HL-60 (cell line): ENCODE results near the gene C14orf180.

Experiments
- DNase-seq, 2 experiments: peaks; one replicate each; pipeline ENCODE4 v3.0.0-alpha.2; 2010 to 2020; ENCODE audit warnings: low read depth in 1 of 2, low spot score in 1 of 2
- H3K27ac ChIP-seq: fragments of 250-450 bp; sonication (Bioruptor Pico); replicated peaks from 2 replicates; pipeline ENCODE4 v1.5.1; 2020; ENCODE audit warnings: mild to moderate bottlenecking, moderate library complexity
- H3K27me3 ChIP-seq: fragments of 250-450 bp; sonication (Bioruptor Pico); 2 replicates; pipeline ENCODE4 v1.5.1; 2021; ENCODE audit warnings: mild to moderate bottlenecking, moderate library complexity; ENCODE audit not compliant: insufficient read depth, poor library complexity, severe bottlenecking
- H3K4me3 ChIP-seq: replicated peaks from 2 replicates; pipeline ENCODE4 v1.5.1; 2011; ENCODE audit warnings: mild to moderate bottlenecking, control low read depth, low read length; ENCODE audit not compliant: insufficient read depth
- GABPA ChIP-seq: IDR thresholded peaks from 2 replicates; pipeline ENCODE4 v1.6.1; 2012; ENCODE audit warnings: low read depth
- POLR2AphosphoS5 ChIP-seq: IDR thresholded peaks from 2 replicates; pipeline ENCODE4 v1.6.1; 2012; ENCODE audit warnings: low read depth
- SPI1 ChIP-seq: IDR thresholded peaks from 2 replicates; pipeline ENCODE4 v1.6.1; 2012; ENCODE audit warnings: low read depth, mild to moderate bottlenecking, borderline replicate concordance
- TF ChIP-seq, protein P1 (sequence below): IDR thresholded peaks from 2 replicates; pipeline ENCODE4 v1.6.1; 2012; ENCODE audit warnings: low read depth; ENCODE audit not compliant: insufficient replicate concordance
- TF ChIP-seq, protein P2 (sequence below): IDR thresholded peaks from one replicate; pipeline ENCODE4 v1.5.1; 2011; ENCODE audit warnings: low read length, control low read depth, inconsistent platforms; ENCODE audit not compliant: insufficient read depth

The C14orf180 gene

DNA sequence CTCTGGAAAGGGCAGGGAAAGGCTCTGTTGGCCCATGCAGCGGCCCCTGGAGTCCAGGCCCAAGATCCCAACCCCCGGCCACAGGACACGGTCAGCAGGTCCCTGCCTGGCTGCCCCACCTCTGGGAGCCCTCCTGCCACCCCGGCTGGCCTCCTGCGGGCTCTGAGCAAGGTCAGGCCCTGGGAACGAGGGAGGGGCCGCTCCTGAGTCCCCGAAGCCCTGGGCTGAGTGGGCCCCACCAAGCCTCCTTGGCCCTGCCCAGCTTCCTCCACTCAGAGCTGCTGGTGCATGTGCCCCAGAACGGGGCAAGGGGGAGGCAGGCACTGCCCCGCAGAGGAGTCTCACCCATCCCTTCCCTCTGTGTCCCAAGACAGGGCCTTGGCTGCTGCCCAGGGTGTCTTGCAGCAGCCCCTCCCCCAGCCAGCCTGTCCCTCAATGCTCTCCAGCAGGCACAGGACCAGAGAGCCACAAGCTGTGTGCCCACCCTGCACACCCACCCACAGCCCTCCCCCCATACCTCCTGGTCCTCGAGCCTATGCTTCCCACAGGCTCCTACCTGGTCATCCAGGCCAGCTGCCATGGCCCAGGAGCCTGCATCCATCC, 7.4 kb upstream of the C14orf180 start:
- no peak for DNase-seq
- no peak for TF ChIP-seq GABPA
- TF ChIP-seq, protein P1, sequence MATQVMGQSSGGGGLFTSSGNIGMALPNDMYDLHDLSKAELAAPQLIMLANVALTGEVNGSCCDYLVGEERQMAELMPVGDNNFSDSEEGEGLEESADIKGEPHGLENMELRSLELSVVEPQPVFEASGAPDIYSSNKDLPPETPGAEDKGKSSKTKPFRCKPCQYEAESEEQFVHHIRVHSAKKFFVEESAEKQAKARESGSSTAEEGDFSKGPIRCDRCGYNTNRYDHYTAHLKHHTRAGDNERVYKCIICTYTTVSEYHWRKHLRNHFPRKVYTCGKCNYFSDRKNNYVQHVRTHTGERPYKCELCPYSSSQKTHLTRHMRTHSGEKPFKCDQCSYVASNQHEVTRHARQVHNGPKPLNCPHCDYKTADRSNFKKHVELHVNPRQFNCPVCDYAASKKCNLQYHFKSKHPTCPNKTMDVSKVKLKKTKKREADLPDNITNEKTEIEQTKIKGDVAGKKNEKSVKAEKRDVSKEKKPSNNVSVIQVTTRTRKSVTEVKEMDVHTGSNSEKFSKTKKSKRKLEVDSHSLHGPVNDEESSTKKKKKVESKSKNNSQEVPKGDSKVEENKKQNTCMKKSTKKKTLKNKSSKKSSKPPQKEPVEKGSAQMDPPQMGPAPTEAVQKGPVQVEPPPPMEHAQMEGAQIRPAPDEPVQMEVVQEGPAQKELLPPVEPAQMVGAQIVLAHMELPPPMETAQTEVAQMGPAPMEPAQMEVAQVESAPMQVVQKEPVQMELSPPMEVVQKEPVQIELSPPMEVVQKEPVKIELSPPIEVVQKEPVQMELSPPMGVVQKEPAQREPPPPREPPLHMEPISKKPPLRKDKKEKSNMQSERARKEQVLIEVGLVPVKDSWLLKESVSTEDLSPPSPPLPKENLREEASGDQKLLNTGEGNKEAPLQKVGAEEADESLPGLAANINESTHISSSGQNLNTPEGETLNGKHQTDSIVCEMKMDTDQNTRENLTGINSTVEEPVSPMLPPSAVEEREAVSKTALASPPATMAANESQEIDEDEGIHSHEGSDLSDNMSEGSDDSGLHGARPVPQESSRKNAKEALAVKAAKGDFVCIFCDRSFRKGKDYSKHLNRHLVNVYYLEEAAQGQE: no peak
- no peak for TF ChIP-seq SPI1
- TF ChIP-seq, protein P2, sequence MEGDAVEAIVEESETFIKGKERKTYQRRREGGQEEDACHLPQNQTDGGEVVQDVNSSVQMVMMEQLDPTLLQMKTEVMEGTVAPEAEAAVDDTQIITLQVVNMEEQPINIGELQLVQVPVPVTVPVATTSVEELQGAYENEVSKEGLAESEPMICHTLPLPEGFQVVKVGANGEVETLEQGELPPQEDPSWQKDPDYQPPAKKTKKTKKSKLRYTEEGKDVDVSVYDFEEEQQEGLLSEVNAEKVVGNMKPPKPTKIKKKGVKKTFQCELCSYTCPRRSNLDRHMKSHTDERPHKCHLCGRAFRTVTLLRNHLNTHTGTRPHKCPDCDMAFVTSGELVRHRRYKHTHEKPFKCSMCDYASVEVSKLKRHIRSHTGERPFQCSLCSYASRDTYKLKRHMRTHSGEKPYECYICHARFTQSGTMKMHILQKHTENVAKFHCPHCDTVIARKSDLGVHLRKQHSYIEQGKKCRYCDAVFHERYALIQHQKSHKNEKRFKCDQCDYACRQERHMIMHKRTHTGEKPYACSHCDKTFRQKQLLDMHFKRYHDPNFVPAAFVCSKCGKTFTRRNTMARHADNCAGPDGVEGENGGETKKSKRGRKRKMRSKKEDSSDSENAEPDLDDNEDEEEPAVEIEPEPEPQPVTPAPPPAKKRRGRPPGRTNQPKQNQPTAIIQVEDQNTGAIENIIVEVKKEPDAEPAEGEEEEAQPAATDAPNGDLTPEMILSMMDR: no peak
- TF ChIP-seq POLR2AphosphoS5: no peak
- H3K27me3 ChIP-seq: peaks cover 2% of the 10 kb centered on the region
- H3K4me3 ChIP-seq: no peak overlapping the region
- no peak overlapping the region for H3K27ac ChIP-seq

DNA sequence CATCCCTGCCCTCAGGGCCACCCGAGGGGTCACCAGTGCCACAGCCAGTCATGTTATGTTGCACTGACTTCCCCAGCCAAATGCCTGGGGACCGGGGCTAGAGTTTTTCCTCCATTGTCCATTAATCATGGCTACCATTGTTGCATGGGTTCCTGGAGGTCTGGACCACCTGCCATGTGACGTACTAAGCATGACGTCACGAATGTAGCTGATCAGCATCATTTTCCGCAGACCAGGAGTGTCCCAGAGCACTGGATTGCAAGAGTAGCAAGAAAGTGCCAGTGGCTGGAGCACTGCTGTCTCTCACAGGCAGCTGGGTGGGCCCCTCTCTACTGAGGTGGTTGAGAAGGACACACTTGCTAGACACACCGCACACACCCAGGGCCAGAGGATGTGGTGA, 6.9 kb upstream of the C14orf180 start:
- Histone ChIP-seq H3K27me3 (no peaks in the 10 kb centered on the region), H3K27ac (no peak overlapping the region), H3K4me3 (no peak overlapping the region)
- no peak for DNase-seq
- no peak for TF ChIP-seq GABPA
- TF ChIP-seq POLR2AphosphoS5: no peak
- TF ChIP-seq, protein P2: no peak

DNA sequence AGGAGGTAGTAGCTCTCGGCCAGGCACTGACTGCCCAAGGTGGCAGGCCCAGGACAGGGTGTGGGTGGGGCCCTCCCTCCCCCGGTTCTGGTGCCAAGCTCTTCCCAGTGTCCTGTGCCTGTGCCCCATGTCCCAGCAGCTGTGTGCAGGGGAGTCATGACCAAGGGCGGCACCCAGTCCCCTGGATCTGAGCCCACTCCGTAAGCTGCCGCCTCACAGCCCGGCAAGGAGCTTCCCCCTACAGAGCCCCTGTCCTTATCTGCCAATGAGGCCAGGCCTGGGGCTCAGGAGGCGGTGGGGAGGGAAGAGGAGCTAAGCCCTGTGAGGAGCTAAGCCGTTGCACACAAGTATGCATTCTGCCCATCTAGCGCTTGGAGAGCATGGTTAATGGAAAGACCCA, 5.6 kb upstream of the C14orf180 start:
- Histone ChIP-seq H3K27me3 (no peaks in the 10 kb centered on the region), H3K4me3 (no peak overlapping the region), H3K27ac (no peak overlapping the region)
- DNase-seq: no peak
- no peak for TF ChIP-seq GABPA
- no peak for TF ChIP-seq POLR2AphosphoS5
- TF ChIP-seq, protein P1: no peak
- TF ChIP-seq, protein P2: no peak
- no peak for TF ChIP-seq SPI1

DNA sequence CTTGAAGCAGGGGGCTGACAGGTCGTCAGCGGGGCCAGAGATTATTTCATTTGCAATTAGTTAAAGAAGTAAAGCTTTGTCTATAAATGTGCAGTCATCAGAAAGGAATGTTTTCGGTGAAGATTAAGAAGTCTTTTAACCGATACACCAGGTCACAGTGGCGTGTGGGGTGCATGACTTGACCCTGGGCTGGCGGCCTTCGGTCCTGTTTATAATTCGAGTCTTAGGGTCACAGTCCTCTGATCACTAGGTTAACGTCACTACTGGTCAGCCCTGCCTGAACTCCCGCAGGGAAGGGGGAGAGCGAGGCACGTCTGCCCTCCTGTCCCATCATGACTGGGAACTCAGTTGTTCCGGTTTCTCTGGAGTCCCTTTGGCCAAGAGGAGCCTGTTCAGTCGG, 5.0 kb upstream of the C14orf180 start:
- Histone ChIP-seq H3K4me3 (no peak overlapping the region), H3K27me3 (no peaks in the 10 kb centered on the region), H3K27ac (no peak overlapping the region)
- no peak for DNase-seq
- TF ChIP-seq, protein P1: no peak
- TF ChIP-seq GABPA (no peak), POLR2AphosphoS5 (no peak), SPI1 (no peak)
- TF ChIP-seq, protein P2: no peak
